GM19467 (cell line): ENCODE measurements around the gene UHRF2.
"Not testable (repeated sequence)": the region's sequence is repeated elsewhere in the genome, so short reads cannot be mapped to it uniquely, and the experiment has no call there.

Experiments used
- ATAC-seq: cut with Tn5 transposase; IDR thresholded peaks from one replicate; pipeline ENCODE4 v1.9.1; 2021; ENCODE audit warnings: mild to moderate bottlenecking, moderate library complexity; ENCODE audit not compliant: unreplicated experiment

Gene UHRF2

GRCh38 chr9:6412487-6413364 is at the start of gene UHRF2:
UHRF2 (plus strand) TSS chr9:6413199; CDS start chr9:6413491, 292 bp downstream.
- peak; percentile 81 for ATAC-seq

- ATAC-seq: no peak
Observed at GRCh38 chr9:6367128-6367890, 45.7 kb upstream of the UHRF2 start.

- no peak for ATAC-seq
Observed at GRCh38 chr9:6368831-6369230, 44.2 kb upstream of the UHRF2 start.

GRCh38 chr9:6381477-6382012 is 31.5 kb upstream of the UHRF2 start:
- ATAC-seq: not testable (repeated sequence)

GRCh38 chr9:6382681-6383080 is 30.3 kb upstream of the UHRF2 start:
- no peak for ATAC-seq

- ATAC-seq: no peak
Observed at GRCh38 chr9:6383551-6384225, 29.3 kb upstream of the UHRF2 start.

- no peak for ATAC-seq
Observed at GRCh38 chr9:6384732-6385131, 28.3 kb upstream of the UHRF2 start.

- no peak for ATAC-seq
Observed at GRCh38 chr9:6399071-6399470, 13.9 kb upstream of the UHRF2 start.

GRCh38 chr9:6405371-6405770 is 7.6 kb upstream of the UHRF2 start:
- no peak for ATAC-seq

- no peak for ATAC-seq
Observed at GRCh38 chr9:6407778-6408177, 5.2 kb upstream of the UHRF2 start.

- no peak for ATAC-seq
Observed at GRCh38 chr9:6408320-6408719, 4.7 kb upstream of the UHRF2 start.

- ATAC-seq: no peak
Observed at GRCh38 chr9:6409811-6410210, 3.2 kb upstream of the UHRF2 start.

GRCh38 chr9:6410633-6411032 is 2.4 kb upstream of the UHRF2 start:
- no peak for ATAC-seq

GRCh38 chr9:6413365-6414246 is 607 bp downstream of the UHRF2 start:
- ATAC-seq: peak; percentile 11

- no peak for ATAC-seq
Observed at GRCh38 chr9:6414247-6414641, 1.2 kb downstream of the UHRF2 start.

GRCh38 chr9:6415266-6415665 is 2.3 kb downstream of the UHRF2 start:
- no peak for ATAC-seq

- ATAC-seq: no peak
Observed at GRCh38 chr9:6417186-6417585, 4.2 kb downstream of the UHRF2 start.

GRCh38 chr9:6418764-6419163 is 5.8 kb downstream of the UHRF2 start:
- no peak for ATAC-seq

- no peak for ATAC-seq
Observed at GRCh38 chr9:6424940-6425339, 11.9 kb downstream of the UHRF2 start.

- no peak for ATAC-seq
Observed at GRCh38 chr9:6426117-6426516, 13.1 kb downstream of the UHRF2 start.
